HUDEP-2 (cell line): ENCODE results near the gene FRMD4A.
"Not testable (repeated sequence)": the region's sequence is repeated elsewhere in the genome, so short reads cannot be mapped to it uniquely, and the experiment has no call there.

Experiments used
- DNase-seq, 76 experiments: peaks; one replicate each; lab custom pipeline; 2025; ENCODE audit not compliant: unreplicated experiment in 76 of 76; lab: John Stamatoyannopoulos, UW

Gene FRMD4A

DNA sequence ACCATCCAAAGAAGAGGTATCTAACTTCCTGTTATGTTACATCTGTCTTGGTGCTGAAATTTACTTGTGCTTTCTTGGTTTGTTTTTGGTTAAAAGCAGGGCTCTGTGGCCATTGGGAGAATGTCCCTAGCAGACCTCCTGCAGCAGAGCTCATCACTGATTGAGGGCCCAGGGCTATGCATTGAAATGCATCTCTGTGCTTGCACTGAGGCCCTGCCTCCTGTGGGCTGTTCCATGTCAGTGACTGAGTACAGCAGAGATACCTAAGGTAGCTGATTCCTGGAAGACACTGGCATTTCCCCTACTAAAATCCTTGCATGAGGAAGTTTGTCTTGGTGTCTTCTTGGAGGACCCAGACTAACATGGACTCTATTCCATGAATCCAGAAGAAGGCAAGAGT is 213.9 kb downstream of the FRMD4A start:
- no peak for DNase-seq

DNA sequence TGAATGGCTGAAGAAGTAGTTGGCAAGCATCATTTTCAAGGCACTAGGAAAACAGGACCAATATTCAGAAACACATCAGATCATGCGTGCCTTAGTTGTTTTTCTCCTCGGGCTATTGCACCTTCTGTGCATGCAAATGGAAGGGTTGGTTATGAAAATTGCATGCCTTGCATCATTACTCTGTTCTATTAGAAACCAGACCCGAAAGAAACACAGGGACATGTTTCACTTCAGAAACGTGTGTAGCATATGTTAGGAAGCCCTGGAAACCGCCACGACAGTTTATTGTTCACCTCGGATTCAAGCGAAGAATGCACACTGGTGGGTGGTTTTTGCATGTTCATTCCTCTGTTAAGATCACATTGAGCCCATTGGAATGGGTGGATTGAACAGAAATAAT is 214.7 kb downstream of the FRMD4A start:
- DNase-seq, result no peak

DNA sequence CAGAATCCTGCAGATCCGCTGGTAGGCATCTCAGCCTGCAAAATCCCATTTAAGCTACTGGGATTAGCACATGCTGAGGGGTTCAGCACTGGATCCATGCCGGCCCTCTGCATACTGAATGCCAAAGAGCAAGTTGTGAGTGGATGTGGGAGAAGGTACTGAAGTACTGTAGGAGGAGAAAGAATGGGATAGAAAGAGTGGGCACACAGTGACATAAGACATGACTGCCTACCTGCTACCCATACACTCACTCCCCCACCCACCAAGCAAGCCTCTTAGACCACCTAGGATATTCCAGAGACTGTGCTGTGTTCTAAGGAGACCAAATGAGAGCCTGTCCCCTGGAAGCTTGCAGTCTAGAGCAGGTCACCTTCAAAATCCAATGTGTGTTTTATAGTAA is 215.9 kb downstream of the FRMD4A start:
- DNase-seq, result no peak

DNA sequence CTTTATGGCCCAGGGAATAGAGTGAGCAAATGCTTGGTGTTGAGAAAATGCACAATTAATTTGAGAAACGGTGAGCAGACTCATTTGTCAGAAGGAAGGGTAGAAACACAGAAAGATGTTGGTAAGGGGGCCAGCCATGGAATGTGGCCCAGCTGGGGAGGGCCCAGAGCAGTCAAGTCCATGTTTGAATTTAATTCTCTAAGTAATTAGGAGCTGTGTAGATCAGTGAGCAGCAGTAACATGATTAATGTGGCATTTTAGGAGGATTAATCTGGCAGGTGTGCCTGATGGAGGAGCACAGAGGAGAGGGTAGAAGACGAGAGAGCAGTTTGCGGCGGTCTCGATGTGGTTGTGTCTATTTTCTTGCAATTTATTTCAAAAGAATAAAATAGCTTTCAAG is 218.7 kb downstream of the FRMD4A start:
- DNase-seq, result no peak

DNA sequence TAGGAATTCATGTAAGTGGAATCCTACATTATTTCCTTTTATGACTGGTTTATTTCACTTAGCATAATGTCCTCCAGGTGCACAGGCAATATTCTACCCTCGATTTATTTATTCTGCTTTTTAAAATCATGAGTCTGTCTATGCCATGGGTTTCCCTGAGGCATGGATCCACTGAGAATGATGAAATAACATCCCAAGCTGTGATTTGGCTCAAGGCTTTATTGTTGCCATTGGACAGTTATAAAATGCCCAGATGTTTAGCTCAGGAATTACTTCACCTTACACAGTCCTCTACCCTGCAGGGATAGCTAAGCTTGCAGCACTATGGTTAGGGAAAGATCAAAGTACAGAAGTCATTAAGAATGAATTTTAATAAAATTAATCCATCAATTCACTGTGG is 219.5 kb downstream of the FRMD4A start:
- DNase-seq, result no peak

DNA sequence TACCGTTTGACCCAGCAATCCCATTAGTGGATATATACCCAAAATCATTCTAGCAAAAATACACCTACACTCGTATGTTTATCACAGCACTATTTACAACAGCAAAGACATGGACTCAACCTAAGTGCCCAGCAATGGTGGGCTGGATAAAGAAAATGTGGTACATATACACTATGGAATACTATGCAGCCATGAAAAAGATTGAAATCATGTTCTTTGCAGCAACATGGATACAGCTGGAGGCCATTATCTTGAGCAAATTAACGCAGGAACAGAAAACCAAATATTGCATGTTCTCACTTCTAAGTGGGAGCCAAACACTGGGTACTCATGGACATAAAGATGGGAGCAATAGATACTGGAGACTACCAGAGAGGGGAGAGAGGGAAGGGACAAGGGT is 223.9 kb downstream of the FRMD4A start:
- DNase-seq, result no peak

DNA sequence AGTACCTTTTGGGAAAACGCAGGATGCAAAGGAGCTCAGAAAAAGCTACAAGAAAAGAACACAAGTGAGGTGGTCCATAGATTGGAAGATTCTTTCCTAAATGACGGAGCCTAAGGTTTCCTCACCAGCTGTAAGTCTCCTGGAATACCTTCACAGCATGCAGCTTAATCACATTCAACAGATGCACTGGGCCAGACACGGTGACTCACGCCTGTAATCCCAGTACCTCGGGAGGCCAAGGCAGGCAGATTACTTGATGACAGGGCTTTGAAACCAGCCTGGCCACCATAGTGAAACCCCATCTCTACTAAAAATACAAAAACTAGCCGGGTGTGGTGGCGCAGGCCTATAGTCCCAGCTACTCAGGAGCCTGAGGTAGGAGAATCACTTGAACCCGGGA is 228.7 kb downstream of the FRMD4A start:
- DNase-seq, result no peak

DNA sequence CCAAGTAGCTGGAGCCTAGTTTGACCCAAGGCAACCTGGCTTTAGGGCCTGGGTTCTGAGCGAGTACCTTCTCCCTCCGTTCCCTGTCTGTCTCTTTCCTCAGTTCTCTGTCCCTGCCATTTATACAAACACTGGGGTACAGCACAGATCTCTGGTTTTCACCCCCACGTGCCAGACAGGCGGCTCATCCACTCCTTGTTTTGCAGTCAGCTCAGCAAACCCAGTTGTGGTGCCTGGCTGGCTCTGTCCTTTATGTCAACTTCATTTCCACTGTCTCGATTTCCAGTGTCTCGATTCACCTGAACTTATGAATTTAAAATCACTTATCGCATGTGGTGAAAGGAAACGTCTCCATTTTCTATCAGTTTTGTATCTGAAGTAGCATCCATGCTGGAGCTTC is 230.8 kb downstream of the FRMD4A start:
- no peak for DNase-seq

DNA sequence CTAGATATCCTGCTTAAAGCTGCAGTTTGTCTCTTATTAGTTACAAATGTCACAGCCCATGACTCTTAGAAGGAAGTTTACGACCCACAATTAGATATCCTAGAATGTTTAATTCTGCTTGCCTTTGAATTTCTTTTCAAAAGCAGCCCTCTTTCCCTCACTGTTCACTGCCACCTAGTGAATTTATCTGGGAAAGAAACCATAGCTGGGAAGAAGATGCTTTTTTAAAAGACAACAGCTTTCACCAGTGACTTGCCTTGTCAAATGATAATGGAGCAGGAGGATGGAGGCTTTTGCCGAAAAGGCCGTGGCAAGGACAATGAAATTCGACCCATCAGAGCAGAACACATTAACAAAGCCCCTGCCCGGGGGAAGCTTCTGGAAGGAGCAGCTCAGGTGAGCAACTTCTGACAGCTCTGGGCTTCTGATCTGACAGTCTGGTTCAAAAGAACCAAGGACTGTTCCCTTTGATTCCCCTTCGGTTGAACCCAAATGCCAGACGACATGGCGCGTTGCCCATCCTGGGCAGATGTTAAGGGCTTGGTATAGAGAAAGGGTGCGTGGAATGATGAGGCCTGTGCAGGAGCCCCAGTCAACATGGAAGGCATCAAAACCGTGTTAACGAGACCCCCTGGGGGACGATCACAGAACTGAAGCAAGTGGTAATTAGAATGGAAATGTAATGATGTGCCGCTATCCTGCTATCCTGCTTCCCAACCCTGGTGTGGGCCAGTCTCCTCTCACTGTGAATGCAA is 236.8 kb downstream of the FRMD4A start:
- no peak for DNase-seq

DNA sequence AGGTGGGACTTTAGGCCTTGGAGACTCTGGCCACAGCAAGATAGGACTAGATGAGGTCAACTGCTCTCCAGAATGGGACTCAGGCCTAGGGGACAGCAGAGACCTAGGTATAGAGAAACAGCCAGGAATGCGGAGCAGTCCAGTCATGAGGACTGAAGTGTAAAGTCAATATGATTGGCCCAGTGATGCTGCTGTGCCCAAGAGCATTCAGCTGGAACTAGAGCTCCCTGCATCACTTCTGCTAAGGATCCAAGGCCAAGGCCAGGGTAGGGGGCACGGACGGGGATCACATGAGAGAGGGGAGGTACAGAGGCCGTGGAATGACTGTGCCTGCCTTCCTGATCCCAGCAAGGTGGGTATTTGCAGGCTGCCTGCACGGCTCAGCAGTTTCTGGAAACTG is 237.9 kb downstream of the FRMD4A start:
- DNase-seq, result no peak

DNA sequence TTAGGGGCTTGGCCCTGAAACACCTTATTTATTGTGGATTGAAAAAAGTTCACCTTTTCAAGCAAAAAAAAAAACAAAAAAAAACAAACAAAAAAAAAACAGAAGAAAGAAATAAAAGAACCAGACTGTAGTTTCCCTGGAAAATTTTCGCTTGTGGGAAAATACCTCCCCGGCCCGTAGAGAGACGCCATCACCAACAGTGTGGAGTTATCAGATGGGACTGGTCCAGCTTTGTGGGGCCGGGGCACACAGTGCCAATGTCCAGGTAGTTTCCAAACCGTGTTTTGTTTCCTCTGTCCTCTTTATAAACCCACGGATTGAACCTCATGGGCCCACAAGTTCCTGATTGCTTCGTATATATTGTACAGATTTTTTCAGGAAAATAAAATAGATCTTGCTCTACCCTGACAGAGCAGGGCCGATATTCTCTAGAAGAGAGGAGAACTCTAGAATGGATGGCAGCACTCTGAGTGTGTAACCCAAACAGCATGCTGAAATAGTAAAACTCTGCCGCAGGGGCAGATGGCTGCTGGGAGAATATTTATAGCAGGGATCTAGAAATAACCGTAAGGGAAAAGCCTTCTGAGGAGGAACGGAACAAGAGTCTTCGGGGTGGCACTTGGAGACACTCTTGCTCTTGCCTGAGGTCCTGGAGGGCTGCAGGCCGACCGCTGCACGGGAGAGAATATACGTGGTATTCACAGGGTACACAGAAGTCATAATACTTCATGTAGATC is 241.0 kb downstream of the FRMD4A start:
- DNase-seq, result no peak

DNA sequence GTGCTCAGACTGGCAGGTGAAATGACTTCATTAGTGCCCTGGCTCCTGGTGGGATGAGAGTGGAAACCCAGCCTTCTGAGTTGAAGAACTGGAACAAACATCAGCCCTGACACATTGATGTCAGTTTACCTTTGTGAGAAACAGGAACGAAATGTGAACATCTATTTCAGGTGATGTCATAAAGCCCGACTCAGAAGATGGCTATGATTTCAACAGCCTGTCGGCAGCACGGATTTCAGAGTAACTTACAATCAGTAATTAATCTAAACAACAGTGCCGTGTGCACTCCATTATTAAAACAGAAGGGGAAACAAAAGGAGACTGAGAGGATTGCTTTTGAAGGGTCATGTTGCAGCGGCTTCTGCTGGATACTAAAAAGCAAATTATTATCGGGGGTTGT is 243.2 kb downstream of the FRMD4A start:
- DNase-seq, result no peak

DNA sequence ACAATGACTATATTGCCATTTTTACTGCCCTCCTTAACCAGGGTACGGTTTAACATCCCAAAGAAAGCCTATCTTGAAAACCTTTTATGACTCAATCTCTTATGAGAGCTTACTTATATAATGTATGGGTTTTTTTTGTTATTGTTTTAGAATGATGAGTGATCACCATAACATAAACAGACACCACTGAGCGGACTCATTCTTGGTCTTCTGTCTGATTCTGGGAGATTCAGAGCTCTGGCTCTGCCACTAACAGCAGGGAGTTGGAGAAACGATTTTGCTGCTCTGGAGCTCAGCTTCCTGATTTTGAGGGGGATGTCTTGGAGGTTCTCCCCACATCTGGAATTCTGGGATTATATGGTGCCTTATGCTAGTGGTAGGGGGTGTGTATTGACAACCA is 244.1 kb downstream of the FRMD4A start:
- no peak for DNase-seq

DNA sequence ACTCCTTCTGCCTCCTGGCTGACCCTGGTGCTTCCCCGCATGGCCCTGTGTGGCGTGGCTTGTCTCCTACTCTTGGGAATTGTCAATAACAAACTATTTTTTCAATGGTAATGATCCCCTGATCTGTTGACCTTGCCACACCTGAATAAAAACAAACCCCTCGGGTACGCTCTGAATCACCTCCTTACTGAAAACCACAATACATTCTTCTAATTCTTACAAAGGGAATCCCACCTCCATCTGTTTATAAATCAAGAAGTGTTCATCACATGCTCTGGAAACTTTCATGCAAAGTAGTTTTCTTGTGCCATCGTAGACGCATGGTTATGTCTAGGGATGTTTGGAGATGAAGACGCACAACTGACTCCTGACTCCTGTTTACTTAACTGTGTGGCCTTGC is 245.8 kb downstream of the FRMD4A start:
- DNase-seq, result no peak

DNA sequence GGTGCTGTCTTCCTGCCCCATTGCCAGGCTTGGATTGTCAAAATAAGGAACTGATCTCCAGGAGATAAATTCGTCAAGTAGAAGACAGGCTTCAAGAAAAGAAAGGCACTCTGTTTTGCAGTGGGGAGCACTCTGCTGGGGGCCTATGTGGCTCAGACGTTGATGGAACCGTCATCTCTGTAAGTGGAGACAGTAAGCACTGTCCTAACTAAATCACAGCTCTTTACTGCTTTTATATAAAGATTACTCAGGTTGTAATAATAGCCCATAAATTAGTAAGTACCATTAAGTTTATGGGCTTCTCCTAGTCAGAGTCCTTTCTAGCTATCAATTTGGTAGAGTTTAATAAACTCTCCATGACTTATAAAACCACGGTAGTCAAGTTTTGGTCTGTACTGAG is 249.9 kb downstream of the FRMD4A start:
- DNase-seq, result no peak

DNA sequence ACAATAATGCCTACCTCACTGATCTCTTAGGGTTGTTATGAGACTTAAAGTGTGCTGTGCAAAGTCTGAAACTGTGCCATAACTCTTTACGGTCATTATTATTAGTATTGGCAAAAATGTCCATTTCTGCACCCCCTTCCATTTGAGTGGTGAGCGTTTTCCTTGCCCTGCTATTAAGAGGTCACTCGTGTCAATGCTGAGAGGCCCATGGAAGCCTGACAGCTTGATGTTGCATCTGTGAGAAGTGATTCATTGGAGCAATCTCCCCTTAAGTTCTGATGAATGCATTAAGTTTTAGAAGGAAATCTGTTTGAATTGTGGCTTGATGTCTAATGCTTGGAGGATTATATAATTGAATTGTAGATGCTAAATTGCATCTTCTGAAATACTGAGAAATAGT is 253.3 kb downstream of the FRMD4A start:
- DNase-seq, result no peak

DNA sequence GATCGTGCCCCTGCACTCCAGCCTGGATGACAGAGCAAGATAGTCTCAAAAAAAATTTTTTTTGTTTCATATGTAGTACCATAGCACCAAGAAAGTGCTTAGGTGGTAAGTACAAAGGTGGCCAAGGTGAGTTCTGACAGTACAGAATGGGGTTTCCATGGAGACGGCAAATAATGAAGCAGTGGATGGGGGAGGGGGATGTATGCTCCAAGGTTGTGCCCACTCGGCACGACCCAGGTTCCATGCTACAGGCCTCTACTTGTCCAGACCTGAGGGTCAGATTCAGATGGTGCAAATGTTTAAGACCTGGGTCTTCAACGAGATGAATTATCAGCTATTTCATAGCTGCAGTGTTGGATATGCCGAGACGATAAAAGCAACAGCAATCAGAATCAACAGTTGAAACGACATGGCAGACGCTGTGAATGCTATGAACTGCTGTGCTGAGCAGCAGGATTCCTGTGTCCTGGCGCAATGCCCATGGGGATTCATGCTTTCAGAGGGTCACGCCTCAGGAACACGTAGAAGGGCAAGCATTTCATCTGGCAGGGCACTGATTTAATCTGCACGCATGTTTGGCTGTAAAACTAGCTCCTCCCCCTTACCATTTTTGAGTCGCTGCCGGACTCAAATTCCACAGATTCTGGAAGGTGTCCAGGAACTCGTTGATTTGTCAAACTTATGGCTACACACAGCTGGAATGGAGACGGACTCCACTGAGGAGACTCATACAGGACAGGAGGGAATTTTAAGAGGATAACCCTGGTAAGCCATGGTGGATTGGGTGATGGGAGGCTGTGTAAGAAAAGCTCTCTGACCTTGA is 256.5 kb downstream of the FRMD4A start:
- DNase-seq, result no peak

DNA sequence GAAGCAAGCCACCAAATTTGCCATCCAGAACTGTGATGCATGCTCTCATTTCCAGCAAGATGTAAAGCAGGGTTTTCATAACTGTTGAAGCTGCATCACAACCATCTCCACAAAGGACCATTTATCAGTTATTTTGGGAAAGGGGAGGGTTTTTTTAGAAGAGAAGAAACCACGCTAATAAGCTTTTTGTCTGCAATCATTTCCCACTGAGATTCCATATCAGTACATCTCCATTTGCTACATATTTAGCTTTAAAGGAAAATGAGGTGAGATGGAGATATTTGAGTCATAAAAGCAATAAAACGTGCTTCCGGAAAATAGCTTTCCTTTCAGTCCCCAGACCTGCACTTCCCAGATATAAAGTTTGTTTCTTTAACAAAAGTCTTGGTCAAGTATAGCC is 258.2 kb downstream of the FRMD4A start:
- no peak for DNase-seq

DNA sequence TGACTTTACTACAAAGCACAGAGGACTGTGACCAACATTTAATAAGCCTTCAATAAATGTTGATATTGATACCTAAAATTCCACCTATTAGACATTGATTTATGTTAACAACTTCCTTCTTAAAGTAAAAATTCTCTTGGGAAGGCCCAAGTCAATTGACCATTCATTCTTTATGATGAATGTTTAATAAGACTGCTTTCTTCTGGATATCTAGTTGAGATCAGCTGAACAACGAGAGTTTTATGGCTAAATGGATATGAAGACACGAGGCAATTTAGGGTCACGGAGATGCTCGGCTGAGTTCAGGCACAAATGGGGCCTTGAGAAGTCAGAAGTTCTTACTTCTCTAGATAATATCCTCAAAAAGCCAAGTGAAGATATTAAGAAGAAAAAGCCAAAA is 258.8 kb downstream of the FRMD4A start:
- no peak for DNase-seq

DNA sequence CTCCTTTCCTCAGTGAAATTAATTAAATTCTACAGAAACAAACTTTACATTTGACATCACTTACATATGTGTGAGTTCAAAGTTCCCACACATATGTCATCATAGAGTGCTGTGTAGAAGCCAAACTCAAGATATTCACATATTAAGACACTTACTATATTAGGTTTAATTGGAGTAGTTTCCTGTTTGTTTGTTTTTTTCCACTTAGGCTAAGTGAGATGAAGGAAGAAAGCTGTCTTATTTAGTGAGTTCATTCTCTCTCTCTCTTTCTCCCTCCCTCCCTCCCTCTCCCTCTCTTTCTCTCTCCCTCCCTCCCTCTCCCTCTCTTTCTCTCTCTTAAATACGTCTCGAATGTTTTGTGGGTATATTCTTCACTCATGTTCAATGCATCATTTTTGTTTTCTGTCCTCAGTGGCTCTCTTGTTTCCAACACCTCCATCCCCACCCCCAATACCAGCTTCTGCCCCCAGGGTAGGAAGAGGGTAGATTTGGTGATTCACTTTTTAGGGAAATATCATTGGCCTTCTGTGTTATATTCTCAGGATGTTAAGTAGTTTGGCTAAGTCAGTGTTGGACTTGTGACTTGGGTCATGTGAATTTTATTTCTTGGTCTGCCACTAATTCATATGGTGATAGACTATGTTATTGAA is 262.0 kb downstream of the FRMD4A start:
- no peak for DNase-seq

DNA sequence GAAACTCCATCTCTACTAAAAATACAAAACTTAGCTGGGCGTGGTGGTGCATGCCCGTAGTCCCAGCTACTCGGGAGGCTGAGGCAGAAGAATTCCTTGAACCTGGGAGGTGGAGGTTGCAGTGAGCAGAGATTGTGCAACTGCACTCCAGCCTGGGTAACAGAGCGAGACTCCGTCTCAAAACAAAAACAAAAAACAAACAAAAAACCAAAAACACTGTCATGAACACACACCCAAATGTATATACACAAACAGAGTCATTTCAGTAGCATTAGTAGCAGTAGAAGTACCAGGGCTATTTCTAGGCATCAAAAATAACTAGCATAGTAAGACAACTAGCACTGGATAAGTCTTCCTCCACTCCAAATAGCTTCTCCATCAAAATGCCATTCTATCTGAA is 263.1 kb downstream of the FRMD4A start:
- DNase-seq, result not testable (repeated sequence)
